ENCODE measurements around the gene SLC2A10.

SLC2A10 gene

GRCh38 chr20:46696791-46697279 is 12.6 kb upstream of the SLC2A10 start:
- no peak overlapping the region for H3K4me3 ChIP-seq (ENCODE audit: low read length)
- no peak overlapping the region for H2AFZ ChIP-seq (ENCODE audit: low read depth, low read length)
- TF ChIP-seq CTCF (IDR thresholded peaks at IDR 0.05; ENCODE audit: low read depth, low read length), result no peak
- TF ChIP-seq EZH2phosphoT487 (IDR thresholded peaks at IDR 0.05; ENCODE audit: low read depth), result no peak
- H3K9ac ChIP-seq (ENCODE audit: low read length), result no peak overlapping the region
- H3K4me2 ChIP-seq (ENCODE audit: low read length), result no peak overlapping the region
- H3K27ac ChIP-seq (ENCODE audit: low read length), result no peak overlapping the region
- H3K36me3 ChIP-seq (replicated peaks; ENCODE audit: low read depth, low read length), result no peaks in the 10 kb centered on the region
- H3K27me3 ChIP-seq (ENCODE audit: low read depth, low read length), result 0 out of 2 replicates have a peak, but pooled peaks cover 11% of the 10 kb centered on the region
- no peaks in the 10 kb centered on the region for H3K79me2 ChIP-seq (ENCODE audit: low read length)
- H4K20me1 ChIP-seq (ENCODE audit: insufficient read depth, low read length), result no peaks in the 10 kb centered on the region
- no peaks in the 10 kb centered on the region for H3K9me3 ChIP-seq (ENCODE audit: insufficient read depth, low read length)
- peaks cover 6% of the 10 kb centered on the region; the same call in 1 of the 2 replicates for H3K4me1 ChIP-seq (ENCODE audit: low read length)

- no peaks in the 10 kb centered on the region for H3K9me3 ChIP-seq (ENCODE audit: insufficient read depth, low read length)
- no peak overlapping the region for H3K9ac ChIP-seq (ENCODE audit: low read length)
- H3K4me2 ChIP-seq (ENCODE audit: low read length), result no peak overlapping the region
- 0 out of 2 replicates have a peak, but pooled peaks cover 11% of the 10 kb centered on the region for H3K27me3 ChIP-seq (ENCODE audit: low read depth, low read length)
- H4K20me1 ChIP-seq (ENCODE audit: insufficient read depth, low read length), result no peaks in the 10 kb centered on the region
- TF ChIP-seq CTCF (IDR thresholded peaks at IDR 0.05; ENCODE audit: low read depth, low read length) (no peak), EZH2phosphoT487 (IDR thresholded peaks at IDR 0.05; ENCODE audit: low read depth) (no peak)
- H3K79me2 ChIP-seq (ENCODE audit: low read length), result no peaks in the 10 kb centered on the region
- H2AFZ ChIP-seq (ENCODE audit: low read depth, low read length), result no peak overlapping the region
- no peak overlapping the region for H3K27ac ChIP-seq (ENCODE audit: low read length)
- H3K36me3 ChIP-seq (replicated peaks; ENCODE audit: low read depth, low read length), result no peaks in the 10 kb centered on the region
- peaks cover 6% of the 10 kb centered on the region; the same call in 1 of the 2 replicates for H3K4me1 ChIP-seq (ENCODE audit: low read length)
- no peak overlapping the region for H3K4me3 ChIP-seq (ENCODE audit: low read length)
Observed at GRCh38 chr20:46698788-46699187, 10.7 kb upstream of the SLC2A10 start.

- H3K9ac ChIP-seq (ENCODE audit: low read length), result no peak overlapping the region
- H2AFZ ChIP-seq (ENCODE audit: low read depth, low read length), result no peak overlapping the region
Observed at GRCh38 chr20:46699651-46700359, 9.6 kb upstream of the SLC2A10 start.

More at GRCh38 chr20:46699651-46700359, 9.6 kb upstream of the SLC2A10 start:
- no peak for TF ChIP-seq EZH2phosphoT487 (IDR thresholded peaks at IDR 0.05; ENCODE audit: low read depth)
- TF ChIP-seq CTCF (IDR thresholded peaks at IDR 0.05; ENCODE audit: low read depth, low read length), result peak; percentile 50
- H3K79me2 ChIP-seq (ENCODE audit: low read length), result no peaks in the 10 kb centered on the region
- no peak overlapping the region for H3K27ac ChIP-seq (ENCODE audit: low read length)
- no peaks in the 10 kb centered on the region for H3K9me3 ChIP-seq (ENCODE audit: insufficient read depth, low read length)
- no peaks in the 10 kb centered on the region for H3K36me3 ChIP-seq (replicated peaks; ENCODE audit: low read depth, low read length)
- H4K20me1 ChIP-seq (ENCODE audit: insufficient read depth, low read length), result no peaks in the 10 kb centered on the region
- H3K27me3 ChIP-seq (ENCODE audit: low read depth, low read length), result peaks cover 16% of the 10 kb centered on the region; the same call in 1 of the 2 replicates
- H3K4me1 ChIP-seq (ENCODE audit: low read length), result no peaks in the 10 kb centered on the region
- H3K4me3 ChIP-seq (ENCODE audit: low read length), result no peak overlapping the region
- no peak overlapping the region for H3K4me2 ChIP-seq (ENCODE audit: low read length)

All from OCI-LY3 (cell line).